Activated T-cell treated with anti-CD3 and anti-CD28 coated beads, Interleukin-2, amount 50 U/mL, for 72 hours (primary cell): ENCODE measurements around the gene RBM33. TPM values are rescaled to one million over a fixed set of nuclear protein-coding genes. Genes with fewer than 3 reads are reported as not detected.
A peak's percentile ranks its signal among the peaks of the same experiment; 100 is the strongest.

Source experiments
- ATAC-seq, 2 donors: fragments of 150-1000 bp; cut with Tn5 transposase; replicated peaks in 1 of 2; 2 replicates each; pipeline ENCODE4 v1.10.0; 2021; ENCODE audit warnings: moderate library complexity in 2 of 2, mild to moderate bottlenecking in 1 of 2
- DNase-seq, 2 donors: peaks; one replicate each; pipeline ENCODE4 v3.0.0; 2021 to 2022; ENCODE audit warnings: mixed read lengths in 1 of 2
- H3K27ac Mint-ChIP-seq: one replicate; pipeline ENCODE4 v1.8.0; 2022; ENCODE audit warnings: mild to moderate bottlenecking, moderate library complexity, mixed read lengths
- H3K27me3 Mint-ChIP-seq: one replicate; pipeline ENCODE4 v1.8.0; 2022; ENCODE audit warnings: low read depth, mixed read lengths
- H3K36me3 Mint-ChIP-seq, 2 donors: one replicate each; pipeline ENCODE4 v1.8.0; 2022; ENCODE audit warnings: mixed read lengths in 2 of 2, mild to moderate bottlenecking in 1 of 2; ENCODE audit not compliant: insufficient read depth in 2 of 2
- H3K4me1 Mint-ChIP-seq: one replicate; pipeline ENCODE4 v1.8.0; 2022; ENCODE audit warnings: low read depth, mixed read lengths
- H3K4me3 Mint-ChIP-seq, 2 donors: one replicate each; pipeline ENCODE4 v1.8.0; 2022; ENCODE audit warnings: mild to moderate bottlenecking in 2 of 2, mixed read lengths in 2 of 2, moderate library complexity in 2 of 2
- H3K9me3 Mint-ChIP-seq, 2 donors: one replicate each; pipeline ENCODE4 v1.8.0; 2022; ENCODE audit warnings: mixed read lengths in 2 of 2
- total RNA-seq, 2 donors: library from RNA; stranded (reverse); gene quantifications; one replicate each; pipeline ENCODE4 v1.2.3, GENCODE V29; 2022

Gene RBM33
- total RNA-seq, 2 donors from 2014 or later = 93.1 to 104 TPM

DNA sequence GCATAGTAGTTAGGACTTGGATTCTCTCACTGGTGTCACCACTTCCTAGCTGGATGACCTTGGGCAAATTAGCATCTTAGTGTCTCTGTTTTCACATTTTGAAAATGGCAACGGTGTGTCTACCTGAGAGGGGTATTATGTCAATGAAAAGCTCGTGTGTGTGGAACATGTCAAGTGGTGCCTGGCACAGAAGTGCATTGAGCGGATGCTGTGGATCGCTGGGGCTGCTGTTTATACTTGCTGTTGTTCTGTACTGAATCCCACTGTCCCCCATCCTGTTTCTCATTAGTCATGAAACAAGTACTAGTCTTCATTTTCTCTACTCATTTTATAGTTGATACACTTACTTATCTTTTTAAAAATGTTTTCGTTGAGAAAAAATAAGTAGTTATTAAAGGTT is 26.1 kb downstream of the RBM33 start:
- no peaks in the 10 kb centered on the region for H3K9me3 Mint-ChIP-seq
- ATAC-seq (no peak), DNase-seq (no peak)
- H3K4me1 Mint-ChIP-seq = peaks cover 47% of the 10 kb centered on the region
- no peaks in the 10 kb centered on the region for H3K27me3 Mint-ChIP-seq
- no peak overlapping the region for H3K4me3 Mint-ChIP-seq
- H3K27ac Mint-ChIP-seq = no peak overlapping the region
- H3K36me3 Mint-ChIP-seq = peaks cover 0 to 3% of the 10 kb centered on the region in 2 donors

DNA sequence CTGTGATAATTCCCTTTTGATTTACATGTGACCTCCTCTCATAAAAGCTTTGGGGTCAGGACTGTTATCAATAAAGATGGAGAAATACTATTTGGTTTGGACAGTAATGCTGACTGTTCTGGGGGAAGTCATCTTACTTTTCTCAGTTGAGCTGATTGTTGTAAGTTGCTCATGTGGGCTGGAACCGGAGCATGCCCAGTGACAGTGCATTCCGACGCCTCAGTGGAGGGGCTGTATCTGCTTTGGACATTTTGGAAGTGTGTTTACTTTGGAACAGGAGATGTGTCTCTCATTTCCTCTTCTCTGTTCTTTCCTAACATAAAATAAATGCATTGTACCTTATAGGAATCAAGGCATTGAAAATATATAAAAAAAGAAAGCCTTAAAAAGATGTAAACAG is 30.1 kb downstream of the RBM33 start:
- Mint-ChIP-seq H3K4me1 (peaks cover 34% of the 10 kb centered on the region), H3K27me3 (no peaks in the 10 kb centered on the region), H3K27ac (no peak overlapping the region), H3K4me3 (no peak overlapping the region), H3K36me3 (no peaks in the 10 kb centered on the region), H3K9me3 (no peaks in the 10 kb centered on the region)
- ATAC-seq (no peak), DNase-seq (no peak)

- H3K36me3 Mint-ChIP-seq = peaks cover 0 to 7% of the 10 kb centered on the region in 2 donors
- no peak overlapping the region for H3K4me3 Mint-ChIP-seq
- no peak for DNase-seq
- no peaks in the 10 kb centered on the region for H3K9me3 Mint-ChIP-seq
- H3K27ac Mint-ChIP-seq = no peak overlapping the region
- no peak for ATAC-seq
- H3K27me3 Mint-ChIP-seq = no peaks in the 10 kb centered on the region
- H3K4me1 Mint-ChIP-seq = peaks cover 30% of the 10 kb centered on the region
Observed at GRCh38 chr7:155676052-155676451, 31.6 kb downstream of the RBM33 start.

DNA sequence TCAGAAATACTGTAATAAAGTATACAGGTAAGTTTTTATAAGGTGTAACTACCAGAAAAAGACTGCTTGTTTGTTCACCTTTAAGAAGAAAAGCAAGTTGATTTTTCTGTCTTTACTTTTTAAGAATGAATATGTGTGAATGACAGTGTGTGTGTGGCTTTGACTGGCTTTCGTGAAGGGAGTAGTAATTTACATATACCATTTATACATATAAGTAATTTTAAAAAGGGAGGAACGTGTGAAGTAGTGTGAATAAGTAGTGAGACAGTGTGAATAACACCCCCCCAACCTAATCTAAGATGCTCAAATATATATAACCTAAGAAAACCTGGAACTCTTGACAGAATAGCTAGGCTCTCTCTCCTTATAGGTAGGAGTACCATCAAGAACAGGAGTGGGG is 33.2 kb downstream of the RBM33 start:
- DNase-seq (no peak), ATAC-seq (no peak)
- no peak overlapping the region for H3K27ac Mint-ChIP-seq
- no peaks in the 10 kb centered on the region for H3K27me3 Mint-ChIP-seq
- peaks cover 45% of the 10 kb centered on the region for H3K4me1 Mint-ChIP-seq
- H3K4me3 Mint-ChIP-seq = no peak overlapping the region
- peaks cover 5 to 16% of the 10 kb centered on the region in 2 donors for H3K36me3 Mint-ChIP-seq
- no peaks in the 10 kb centered on the region for H3K9me3 Mint-ChIP-seq

DNA sequence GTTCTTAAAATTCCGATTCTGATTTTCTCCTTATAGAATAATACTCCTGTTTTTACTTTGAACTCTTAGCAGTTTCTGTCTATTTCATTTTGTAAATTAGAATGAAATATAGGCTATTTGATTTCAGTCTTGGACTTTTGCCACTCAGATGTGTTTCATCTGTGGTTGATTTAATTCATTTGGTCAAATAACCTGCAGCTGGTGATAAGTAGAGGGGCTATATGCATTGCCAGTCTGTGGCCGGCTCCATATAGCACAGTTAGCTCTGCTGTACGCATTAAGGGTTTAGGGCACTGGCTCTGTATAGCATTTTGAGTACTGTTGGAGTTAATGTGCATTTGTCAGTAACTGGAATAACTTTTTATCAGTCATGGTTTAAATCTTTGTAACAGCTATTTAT is 35.7 kb downstream of the RBM33 start:
- Mint-ChIP-seq H3K4me3 (no peak overlapping the region), H3K27ac (no peak overlapping the region), H3K36me3 (peaks cover 5 to 30% of the 10 kb centered on the region in 2 donors), H3K9me3 (no peaks in the 10 kb centered on the region), H3K27me3 (no peaks in the 10 kb centered on the region), H3K4me1 (peaks cover 68% of the 10 kb centered on the region)
- DNase-seq (no peak), ATAC-seq (no peak)

- H3K27me3 Mint-ChIP-seq = no peaks in the 10 kb centered on the region
- no peak overlapping the region for H3K4me3 Mint-ChIP-seq
- no peak for ATAC-seq
- DNase-seq = no peak
- H3K9me3 Mint-ChIP-seq = peaks cover 0 to under 1% of the 10 kb centered on the region in 2 donors
- peaks cover 5 to 38% of the 10 kb centered on the region in 2 donors for H3K36me3 Mint-ChIP-seq
- peak overlapping the region; percentile 82 for H3K27ac Mint-ChIP-seq
- peaks cover 72% of the 10 kb centered on the region for H3K4me1 Mint-ChIP-seq
Observed at GRCh38 chr7:155680864-155681263, 36.4 kb downstream of the RBM33 start.

- Mint-ChIP-seq H3K4me3 (peak overlapping the region in 1 of 2 donors; percentile 61), H3K4me1 (peaks cover 67% of the 10 kb centered on the region), H3K36me3 (peaks cover 11 to 43% of the 10 kb centered on the region in 2 donors), H3K9me3 (peaks cover 2 to 4% of the 10 kb centered on the region in 2 donors), H3K27me3 (no peaks in the 10 kb centered on the region), H3K27ac (peak overlapping the region; percentile 82)
- DNase-seq (no peak), ATAC-seq (no peak)
Observed at GRCh38 chr7:155681663-155682062, 37.2 kb downstream of the RBM33 start.

DNA sequence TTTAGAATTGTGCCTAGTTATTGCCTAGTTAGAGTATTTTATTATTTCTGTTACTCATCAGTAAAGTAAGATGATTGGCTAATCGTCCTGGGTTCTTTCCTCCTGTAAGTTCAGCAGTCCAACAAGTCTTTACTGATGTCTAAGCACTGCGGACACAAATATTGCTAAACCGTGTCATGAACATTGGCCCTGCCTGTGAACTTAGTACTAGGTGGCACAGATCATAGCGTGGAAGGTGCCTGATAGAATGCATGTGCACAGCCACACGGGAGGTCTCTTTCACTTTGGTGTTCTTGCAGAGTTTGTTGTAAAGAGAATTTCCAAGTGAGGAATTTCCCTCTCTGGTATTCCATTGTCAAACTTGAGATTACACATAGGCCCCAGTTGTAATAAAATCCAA is 38.0 kb downstream of the RBM33 start:
- Mint-ChIP-seq H3K4me3 (no peak overlapping the region), H3K27ac (peak overlapping the region; percentile 49), H3K9me3 (peaks cover 2 to 4% of the 10 kb centered on the region in 2 donors), H3K36me3 (peaks cover 12 to 44% of the 10 kb centered on the region in 2 donors), H3K4me1 (peaks cover 59% of the 10 kb centered on the region), H3K27me3 (no peaks in the 10 kb centered on the region)
- DNase-seq (no peak), ATAC-seq (no peak)

DNA sequence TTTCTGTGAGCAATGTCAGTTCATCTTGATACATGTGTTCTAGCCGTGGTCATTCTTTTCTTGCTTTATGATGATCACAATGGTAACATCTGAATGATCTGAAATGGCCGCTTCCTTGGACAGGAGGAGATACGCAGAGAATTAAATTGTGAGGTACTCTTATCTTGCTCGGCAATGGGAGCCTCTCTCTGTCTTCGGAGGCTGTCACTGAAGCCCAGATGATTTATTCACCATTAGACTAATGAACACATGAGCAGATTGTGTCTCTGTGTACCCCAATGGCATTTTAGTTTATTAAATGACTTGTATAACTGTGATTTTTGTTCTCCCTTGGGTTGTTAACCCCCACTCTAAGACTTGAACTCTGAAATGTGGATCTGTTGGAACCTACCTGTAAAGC is 38.6 kb downstream of the RBM33 start:
- H3K27me3 Mint-ChIP-seq = no peaks in the 10 kb centered on the region
- peaks cover 4% of the 10 kb centered on the region in 2 donors for H3K9me3 Mint-ChIP-seq
- ATAC-seq (no peak), DNase-seq (no peak)
- H3K4me3 Mint-ChIP-seq = no peak overlapping the region
- H3K36me3 Mint-ChIP-seq = peaks cover 16 to 49% of the 10 kb centered on the region in 2 donors
- no peak overlapping the region for H3K27ac Mint-ChIP-seq
- H3K4me1 Mint-ChIP-seq = peaks cover 65% of the 10 kb centered on the region

DNA sequence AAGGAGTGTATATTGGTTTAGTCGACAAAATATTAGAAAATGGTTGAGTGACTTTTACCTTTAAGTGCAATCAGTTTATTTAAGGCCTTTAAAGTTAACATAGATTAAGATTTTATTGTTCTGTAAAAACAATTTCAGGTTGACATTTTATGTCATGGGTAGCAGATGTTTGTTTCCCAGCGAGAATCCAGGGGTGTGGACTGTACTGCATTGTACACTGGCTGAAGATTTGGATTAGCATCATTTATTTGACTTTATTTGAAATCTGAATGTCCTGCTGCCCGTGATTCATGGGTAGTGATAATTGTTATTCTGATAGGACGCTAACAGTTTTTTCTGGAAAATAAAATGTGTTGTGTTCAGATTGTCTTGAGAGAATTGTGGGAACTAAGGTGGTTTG is 39.3 kb downstream of the RBM33 start:
- no peak for DNase-seq
- Mint-ChIP-seq H3K27me3 (no peaks in the 10 kb centered on the region), H3K4me3 (no peak overlapping the region), H3K27ac (no peak overlapping the region), H3K36me3 (peaks cover 19 to 55% of the 10 kb centered on the region in 2 donors), H3K9me3 (peaks cover 4% of the 10 kb centered on the region in 2 donors), H3K4me1 (peaks cover 71% of the 10 kb centered on the region)
- ATAC-seq = no peak

- peaks cover 19 to 55% of the 10 kb centered on the region in 2 donors for H3K36me3 Mint-ChIP-seq
- DNase-seq (no peak), ATAC-seq (no peak)
- H3K4me3 Mint-ChIP-seq = peak overlapping the region; percentile 39 to 61
- peaks cover 4% of the 10 kb centered on the region in 2 donors for H3K9me3 Mint-ChIP-seq
- H3K4me1 Mint-ChIP-seq = peaks cover 75% of the 10 kb centered on the region
- peak overlapping the region; percentile 52 for H3K27ac Mint-ChIP-seq
- H3K27me3 Mint-ChIP-seq = no peaks in the 10 kb centered on the region
Observed at GRCh38 chr7:155684543-155684942, 40.1 kb downstream of the RBM33 start.

- Mint-ChIP-seq H3K4me1 (peaks cover 80% of the 10 kb centered on the region), H3K27me3 (no peaks in the 10 kb centered on the region)
Observed at GRCh38 chr7:155685070-155685790, 40.8 kb downstream of the RBM33 start.

DNA sequence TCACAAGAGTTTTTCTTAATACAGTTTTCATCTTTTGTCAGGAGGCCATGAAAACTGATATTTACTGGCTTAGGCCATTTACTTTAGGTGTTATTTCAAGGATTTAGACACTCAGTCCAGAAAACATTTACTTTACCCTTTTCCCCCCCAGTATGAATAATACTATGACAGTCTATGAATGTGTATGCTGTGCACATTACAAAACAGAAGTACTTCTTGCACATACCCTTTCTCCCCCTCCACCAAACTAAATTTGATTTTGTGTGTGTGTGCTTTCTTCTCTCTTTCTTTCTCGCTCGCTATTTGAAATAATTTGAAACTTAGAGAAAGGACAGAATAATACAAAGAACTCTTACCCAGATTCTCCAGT is 41.3 kb downstream of the RBM33 start:
- peaks cover 25 to 56% of the 10 kb centered on the region in 2 donors for H3K36me3 Mint-ChIP-seq
- H3K27ac Mint-ChIP-seq = peak overlapping the region; percentile 52
- no peaks in the 10 kb centered on the region for H3K27me3 Mint-ChIP-seq
- H3K9me3 Mint-ChIP-seq = peaks cover 4 to 6% of the 10 kb centered on the region in 2 donors
- no peak for DNase-seq
- ATAC-seq = peak; percentile 5 to 44
- H3K4me1 Mint-ChIP-seq = peaks cover 80% of the 10 kb centered on the region
- H3K4me3 Mint-ChIP-seq = peak overlapping the region in 1 of 2 donors; percentile 61

More at GRCh38 chr7:155685070-155685790, 40.8 kb downstream of the RBM33 start:
- Mint-ChIP-seq H3K9me3 (peaks cover 4 to 6% of the 10 kb centered on the region in 2 donors), H3K4me3 (peak overlapping the region; percentile 50 to 61), H3K36me3 (peaks cover 23 to 56% of the 10 kb centered on the region in 2 donors), H3K27ac (peak overlapping the region; percentile 52)
- ATAC-seq = peak; percentile 64 to 75
- peak; percentile 15 to 19 for DNase-seq
